SH-SY5Y (cell line): ENCODE data around the gene DNAI2.

ENCODE experiments used
- GATA2 ChIP-seq: IDR thresholded peaks from 2 replicates; pipeline ENCODE4 v1.6.1; 2011; ENCODE audit warnings: mild to moderate bottlenecking, low read depth, low read length
- GATA3 ChIP-seq: IDR thresholded peaks from 2 replicates; pipeline ENCODE4 v1.6.1; 2011; ENCODE audit warnings: low read depth, mild to moderate bottlenecking, low read length, moderate library complexity

DNA sequence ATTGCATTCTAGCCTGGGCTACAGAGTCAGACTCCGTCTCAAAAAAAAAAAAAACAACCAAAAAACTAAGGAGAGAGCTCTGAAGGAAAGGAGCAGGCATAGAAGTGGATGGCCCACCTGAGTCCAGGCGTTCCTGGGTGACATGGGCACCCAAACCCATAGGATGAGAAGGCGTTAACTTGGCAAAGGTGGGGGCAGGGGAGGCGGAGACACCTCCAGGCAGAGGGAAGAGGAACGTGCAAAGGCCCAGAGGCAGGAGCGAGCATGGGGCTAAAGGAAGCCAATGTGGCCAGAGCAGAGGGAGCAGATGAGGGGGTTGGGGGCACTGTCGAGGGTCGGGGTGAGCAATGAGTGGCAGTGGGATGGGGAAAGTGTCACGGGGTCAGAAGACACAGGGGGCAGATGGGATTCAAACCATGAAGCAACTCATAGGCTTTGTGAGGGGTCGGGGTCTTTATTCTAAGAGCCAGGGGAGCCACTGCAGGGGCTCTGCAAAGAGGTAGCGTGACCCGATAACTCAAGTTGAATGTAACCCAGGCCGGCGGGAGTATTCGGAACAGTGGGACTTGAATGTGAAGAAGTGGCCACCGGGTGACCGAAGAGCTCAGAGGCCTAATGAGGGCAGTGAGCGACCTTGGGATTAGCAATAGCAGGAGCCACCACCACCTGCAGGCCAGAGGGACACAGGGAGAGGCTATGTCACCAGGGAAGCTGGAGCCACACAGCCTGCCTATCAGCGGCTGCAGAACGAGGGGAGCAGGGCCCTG is 48.9 kb upstream of the DNAI2 start:
- TF ChIP-seq GATA2 (no peak), GATA3 (no peak)
